ENCODE measurements around the gene HECW1. TPM values are rescaled to one million over a fixed set of nuclear protein-coding genes. Genes with fewer than 3 reads are reported as not detected.

HECW1 gene
- total and polyA plus RNA-seq, 2 of the 13 experiments (the other 11 are each of a cell fraction or from before 2014, with no cell fraction given) = not detected

DNA sequence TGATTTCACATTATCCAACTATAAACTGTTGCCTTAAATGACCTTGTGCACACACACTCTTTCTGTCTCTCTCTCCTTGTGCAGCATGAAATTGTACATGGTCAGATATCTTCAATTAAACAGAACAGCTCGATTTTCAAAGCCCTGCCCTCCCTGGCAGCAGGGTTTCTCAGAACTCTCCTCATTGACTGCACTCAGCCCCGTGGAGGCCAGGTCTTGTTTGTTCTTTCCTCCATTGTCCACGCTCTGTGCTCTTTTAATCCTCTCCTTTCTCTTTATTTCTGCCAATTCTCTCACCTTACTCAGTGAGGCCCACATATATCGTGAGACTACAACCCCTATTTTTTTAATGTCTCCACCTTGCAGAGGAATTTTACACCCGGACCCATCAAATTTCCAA is 294.5 kb downstream of the HECW1 start:
- 19% methylated on average over 5 of the region's 5 CpGs for WGBS (ENCODE audit: low lambda C conversion rate)
- intact Hi-C loops (cut with micrococcal nuclease; ENCODE audit: unreplicated experiment) (no loop called here), in situ Hi-C loops (cut with HindIII; ENCODE audit: extremely low pct_ligation_motif_present, low pct_unique_long_range_greater_than_20kb) (no loop called here)
- no peak overlapping the region for H2AFZ ChIP-seq (ENCODE audit: low read length)
- no peaks in the 10 kb centered on the region for H3K79me2 ChIP-seq (ENCODE audit: insufficient read depth, low read length)
- ChIA-PET POLR2A (no interaction called here), CTCF (ENCODE audit: low intra/inter-chr PET ratio, low total read pairs) (no interaction called here)
- H4K20me1 ChIP-seq (ENCODE audit: insufficient read depth, low read length) = no peaks in the 10 kb centered on the region
- H3K4me3 ChIP-seq (replicated peaks in 1 of 3; ENCODE audit: insufficient read depth in 1 of 3, low read depth in 2 of 3, low read length in 3 of 3) = no peak overlapping the region
- peaks cover 8% of the 10 kb centered on the region for H3K4me1 ChIP-seq (ENCODE audit: insufficient read depth, low read length)
- H3K9ac ChIP-seq (ENCODE audit: insufficient read depth, low read depth, low read length) = no peak overlapping the region
- no peaks in the 10 kb centered on the region for H3K36me3 ChIP-seq (replicated peaks in 1 of 2; ENCODE audit: control insufficient read depth in 1 of 2, insufficient read depth in 2 of 2, low read length in 2 of 2)
- no peak for DNase-seq (ENCODE audit: low spot score)
- TF ChIP-seq ZFP37 (CRISPR knock-in tag; IDR thresholded peaks at IDR 0.05; ENCODE audit: borderline replicate concordance) (no peak), TAF1 (CRISPR knock-in tag; IDR thresholded peaks at IDR 0.05) (no peak), ZMYM2 (CRISPR knock-in tag; IDR thresholded peaks at IDR 0.05) (no peak), ARNTL (CRISPR knock-in tag; IDR thresholded peaks at IDR 0.05) (no peak), CEBPB (IDR thresholded peaks at IDR 0.05; ENCODE audit: borderline replicate concordance, low read depth, low read length) (no peak), PITX1 (CRISPR knock-in tag; IDR thresholded peaks at IDR 0.05) (no peak), ZBTB3 (CRISPR knock-in tag; IDR thresholded peaks at IDR 0.05; ENCODE audit: borderline replicate concordance, low read depth) (no peak), NKX3-1 (CRISPR knock-in tag; IDR thresholded peaks at IDR 0.05) (no peak), ZNF225 (CRISPR knock-in tag; IDR thresholded peaks at IDR 0.05) (no peak), ZNF563 (CRISPR knock-in tag; IDR thresholded peaks at IDR 0.05) (no peak), POLR2AphosphoS2 (IDR thresholded peaks at IDR 0.05; ENCODE audit: low read depth, low read length) (no peak), ZEB1 (IDR thresholded peaks at IDR 0.05; ENCODE audit: insufficient replicate concordance, low read depth) (no peak), GFI1 (CRISPR knock-in tag; IDR thresholded peaks at IDR 0.05; ENCODE audit: borderline replicate concordance) (no peak), EEA1 (CRISPR knock-in tag; IDR thresholded peaks at IDR 0.05; ENCODE audit: borderline replicate concordance) (no peak), ZNF232 (CRISPR knock-in tag; IDR thresholded peaks at IDR 0.05; ENCODE audit: borderline replicate concordance) (no peak), ZNF12 (CRISPR knock-in tag; IDR thresholded peaks at IDR 0.05) (no peak)
- TF ChIP-seq, protein P1, sequence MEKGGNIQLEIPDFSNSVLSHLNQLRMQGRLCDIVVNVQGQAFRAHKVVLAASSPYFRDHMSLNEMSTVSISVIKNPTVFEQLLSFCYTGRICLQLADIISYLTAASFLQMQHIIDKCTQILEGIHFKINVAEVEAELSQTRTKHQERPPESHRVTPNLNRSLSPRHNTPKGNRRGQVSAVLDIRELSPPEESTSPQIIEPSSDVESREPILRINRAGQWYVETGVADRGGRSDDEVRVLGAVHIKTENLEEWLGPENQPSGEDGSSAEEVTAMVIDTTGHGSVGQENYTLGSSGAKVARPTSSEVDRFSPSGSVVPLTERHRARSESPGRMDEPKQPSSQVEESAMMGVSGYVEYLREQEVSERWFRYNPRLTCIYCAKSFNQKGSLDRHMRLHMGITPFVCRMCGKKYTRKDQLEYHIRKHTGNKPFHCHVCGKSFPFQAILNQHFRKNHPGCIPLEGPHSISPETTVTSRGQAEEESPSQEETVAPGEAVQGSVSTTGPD (CRISPR knock-in tag; IDR thresholded peaks at IDR 0.05) = no peak
- TF ChIP-seq, protein P2, sequence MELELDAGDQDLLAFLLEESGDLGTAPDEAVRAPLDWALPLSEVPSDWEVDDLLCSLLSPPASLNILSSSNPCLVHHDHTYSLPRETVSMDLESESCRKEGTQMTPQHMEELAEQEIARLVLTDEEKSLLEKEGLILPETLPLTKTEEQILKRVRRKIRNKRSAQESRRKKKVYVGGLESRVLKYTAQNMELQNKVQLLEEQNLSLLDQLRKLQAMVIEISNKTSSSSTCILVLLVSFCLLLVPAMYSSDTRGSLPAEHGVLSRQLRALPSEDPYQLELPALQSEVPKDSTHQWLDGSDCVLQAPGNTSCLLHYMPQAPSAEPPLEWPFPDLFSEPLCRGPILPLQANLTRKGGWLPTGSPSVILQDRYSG (CRISPR knock-in tag; IDR thresholded peaks at IDR 0.05) = no peak
- no peak overlapping the region for H3K4me2 ChIP-seq (ENCODE audit: low read depth, low read length)
- H3K27ac ChIP-seq (ENCODE audit: extremely low read length, insufficient read depth, low read length) = no peak overlapping the region
- no peaks in the 10 kb centered on the region for H3K9me3 ChIP-seq (ENCODE audit: low read length)
- no peak for FAIRE-seq
- no TSS peak for BruUV-seq (replicated peaks)
- H3K27me3 ChIP-seq (ENCODE audit: control insufficient read depth in 1 of 2, insufficient read depth in 2 of 2, low read length in 2 of 2) = no peaks in the 10 kb centered on the region
- ATAC-seq = no peak

Measured in HepG2 (cell line).